Measurements from ENCODE around the gene IGIP.

DNA sequence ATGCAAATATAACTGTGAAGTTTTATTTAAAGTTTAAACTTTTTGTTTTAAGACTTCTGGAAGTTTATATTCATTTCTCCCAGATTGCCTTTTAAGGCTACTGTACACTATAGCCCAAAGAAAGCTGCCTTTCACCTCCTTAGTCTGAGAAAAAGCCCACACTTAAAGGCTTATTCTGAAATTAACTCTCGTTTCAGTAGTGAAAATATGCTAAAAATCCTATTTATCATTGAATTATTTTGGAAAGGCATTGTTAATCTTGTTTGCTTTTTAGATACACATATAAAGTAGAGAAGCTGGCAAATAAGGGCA is 15.1 kb upstream of the IGIP start:
- TF ChIP-seq, protein P1, sequence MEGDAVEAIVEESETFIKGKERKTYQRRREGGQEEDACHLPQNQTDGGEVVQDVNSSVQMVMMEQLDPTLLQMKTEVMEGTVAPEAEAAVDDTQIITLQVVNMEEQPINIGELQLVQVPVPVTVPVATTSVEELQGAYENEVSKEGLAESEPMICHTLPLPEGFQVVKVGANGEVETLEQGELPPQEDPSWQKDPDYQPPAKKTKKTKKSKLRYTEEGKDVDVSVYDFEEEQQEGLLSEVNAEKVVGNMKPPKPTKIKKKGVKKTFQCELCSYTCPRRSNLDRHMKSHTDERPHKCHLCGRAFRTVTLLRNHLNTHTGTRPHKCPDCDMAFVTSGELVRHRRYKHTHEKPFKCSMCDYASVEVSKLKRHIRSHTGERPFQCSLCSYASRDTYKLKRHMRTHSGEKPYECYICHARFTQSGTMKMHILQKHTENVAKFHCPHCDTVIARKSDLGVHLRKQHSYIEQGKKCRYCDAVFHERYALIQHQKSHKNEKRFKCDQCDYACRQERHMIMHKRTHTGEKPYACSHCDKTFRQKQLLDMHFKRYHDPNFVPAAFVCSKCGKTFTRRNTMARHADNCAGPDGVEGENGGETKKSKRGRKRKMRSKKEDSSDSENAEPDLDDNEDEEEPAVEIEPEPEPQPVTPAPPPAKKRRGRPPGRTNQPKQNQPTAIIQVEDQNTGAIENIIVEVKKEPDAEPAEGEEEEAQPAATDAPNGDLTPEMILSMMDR (IDR thresholded peaks at IDR 0.05), result no peak
- TF ChIP-seq POLR2A (IDR thresholded peaks at IDR 0.05), result no peak
